MCF 10A (cell line): ENCODE measurements around the gene EID2B. TPM values are rescaled to one million over a fixed set of nuclear protein-coding genes. Genes with fewer than 3 reads are reported as not detected.

Experiments used
- BruUV-seq: library from RNA; stranded (reverse); fragments of 400-500 nt; replicated peaks from 2 replicates; lab custom pipeline; 2021; lab: Mats Ljungman, UMichigan
- CTCF ChIA-PET: fragments of 300-600 bp; sonication (Branson Sonifier 250); formaldehyde crosslinking; extraction: SDS; loops from one replicate; lab custom pipeline; 2021; ENCODE audit warnings: antibody characterized with exemption, inconsistent platforms; lab: Yijun Ruan, JAX
- POLR2A ChIA-PET: fragments of 300-600, 350-650 bp; sonication (Branson Sonifier 250); formaldehyde crosslinking; extraction: SDS; loops from one replicate; lab custom pipeline; 2020; ENCODE audit warnings: antibody characterized with exemption, inconsistent platforms; lab: Yijun Ruan, JAX
- DNase-seq: peaks from one replicate; pipeline ENCODE4 v3.0.0-alpha.2; 2018; ENCODE audit not compliant: unreplicated experiment
- H3K27ac Mint-ChIP-seq: one replicate; pipeline ENCODE4 v1.8.0; 2022; ENCODE audit warnings: mild to moderate bottlenecking, low read depth, mixed read lengths; ENCODE audit not compliant: unreplicated experiment
- H3K27me3 Mint-ChIP-seq: one replicate; pipeline ENCODE4 v1.8.0; 2022; ENCODE audit warnings: mixed read lengths; ENCODE audit not compliant: insufficient read depth, unreplicated experiment
- H3K36me3 Mint-ChIP-seq: one replicate; pipeline ENCODE4 v1.8.0; 2022; ENCODE audit warnings: mild to moderate bottlenecking, moderate library complexity, mixed read lengths; ENCODE audit not compliant: insufficient read depth, unreplicated experiment
- H3K4me1 Mint-ChIP-seq: one replicate; pipeline ENCODE4 v1.8.0; 2022; ENCODE audit warnings: mixed read lengths; ENCODE audit not compliant: insufficient read depth, unreplicated experiment
- H3K4me3 Mint-ChIP-seq: one replicate; pipeline ENCODE4 v1.8.0; 2022; ENCODE audit warnings: mild to moderate bottlenecking, moderate library complexity, mixed read lengths; ENCODE audit not compliant: unreplicated experiment
- H3K9me3 Mint-ChIP-seq: one replicate; pipeline ENCODE4 v1.8.0; 2022; ENCODE audit warnings: mixed read lengths; ENCODE audit not compliant: unreplicated experiment
- CTCF ChIP-seq: fragments of 200-600 bp; IDR thresholded peaks from one replicate; pipeline ENCODE4 v1.8.0; 2022; ENCODE audit warnings: antibody characterized with exemption, mild to moderate bottlenecking; ENCODE audit not compliant: unreplicated experiment
- intact Hi-C: fragments of 100-400 bp; cut with micrococcal nuclease; formaldehyde crosslinking; loops from 2 replicates; pipeline ENCODE4 v1.14.1; 2022
- total RNA-seq: library from RNA; stranded (reverse); gene quantifications from 2 replicates; pipeline ENCODE4 v1.2.3, GENCODE V29; 2022

Gene EID2B
- total RNA-seq, 1 experiment from 2014 or later, result 2.0 TPM

DNA sequence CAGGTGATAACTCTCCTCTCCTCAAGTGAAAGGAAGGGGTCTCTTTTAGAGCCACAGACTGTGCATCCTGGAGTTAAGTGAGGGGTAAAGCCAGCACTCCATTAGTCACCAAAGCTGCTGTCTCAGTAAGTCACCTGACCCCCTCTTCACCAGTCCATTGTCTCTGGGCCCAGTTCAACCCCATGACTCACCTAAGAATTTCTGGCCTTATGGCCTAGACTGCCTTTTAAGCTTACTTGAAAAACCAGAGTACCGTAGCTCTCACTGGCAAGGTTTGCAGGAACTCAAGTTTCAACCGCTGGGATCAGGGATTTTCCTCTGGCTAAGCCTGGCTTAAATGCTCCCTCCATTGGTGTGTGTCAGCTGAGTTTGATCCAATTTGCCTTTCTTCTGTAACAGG, 30.8 kb upstream of the EID2B start:
- peaks cover 2% of the 10 kb centered on the region for H3K4me1 Mint-ChIP-seq
- H3K36me3 Mint-ChIP-seq, result no peaks in the 10 kb centered on the region
- intact Hi-C loops, result no loop called here
- POLR2A ChIA-PET, result interaction anchor here (0.6 kb wide), 1 partner anchor 133 kb away, joined by 3 read pairs; no protein-coding TSS in a partner anchor
- no peak overlapping the region for H3K4me3 Mint-ChIP-seq
- H3K27me3 Mint-ChIP-seq, result peaks cover 38% of the 10 kb centered on the region
- no peaks in the 10 kb centered on the region for H3K9me3 Mint-ChIP-seq
- DNase-seq, result peak; percentile 61
- TF ChIP-seq CTCF, result no peak
- no peak overlapping the region for H3K27ac Mint-ChIP-seq
- no TSS peak for BruUV-seq
- CTCF ChIA-PET, result interaction anchor here (0.6 to 0.8 kb wide), 3 partner anchors 12 to 61 kb away, joined by 3 to 5 read pairs (median 3); no protein-coding TSS in a partner anchor

GRCh38 chr19:39558624-39559117, 26.0 kb upstream of the EID2B start:
- ChIA-PET CTCF (no interaction called here), POLR2A (no interaction called here)
- intact Hi-C loops, result no loop called here
- TF ChIP-seq CTCF, result no peak
- H3K27me3 Mint-ChIP-seq, result peaks cover 46% of the 10 kb centered on the region
- H3K4me3 Mint-ChIP-seq, result no peak overlapping the region
- H3K27ac Mint-ChIP-seq, result no peak overlapping the region
- BruUV-seq, result no TSS peak
- H3K4me1 Mint-ChIP-seq, result peaks cover 6% of the 10 kb centered on the region
- no peak for DNase-seq
- no peaks in the 10 kb centered on the region for H3K9me3 Mint-ChIP-seq
- H3K36me3 Mint-ChIP-seq, result no peaks in the 10 kb centered on the region

- peaks cover 53% of the 10 kb centered on the region for H3K27me3 Mint-ChIP-seq
- BruUV-seq, result no TSS peak
- no peak overlapping the region for H3K4me3 Mint-ChIP-seq
- no peaks in the 10 kb centered on the region for H3K36me3 Mint-ChIP-seq
- ChIA-PET POLR2A (no interaction called here), CTCF (no interaction called here)
- no peaks in the 10 kb centered on the region for H3K9me3 Mint-ChIP-seq
- DNase-seq, result peak; percentile 20
- TF ChIP-seq CTCF, result no peak
- H3K4me1 Mint-ChIP-seq, result peaks cover 6% of the 10 kb centered on the region
- H3K27ac Mint-ChIP-seq, result no peak overlapping the region
- intact Hi-C loops, result no loop called here
Measured at GRCh38 chr19:39557811-39558623, 25.4 kb upstream of the EID2B start.

DNA sequence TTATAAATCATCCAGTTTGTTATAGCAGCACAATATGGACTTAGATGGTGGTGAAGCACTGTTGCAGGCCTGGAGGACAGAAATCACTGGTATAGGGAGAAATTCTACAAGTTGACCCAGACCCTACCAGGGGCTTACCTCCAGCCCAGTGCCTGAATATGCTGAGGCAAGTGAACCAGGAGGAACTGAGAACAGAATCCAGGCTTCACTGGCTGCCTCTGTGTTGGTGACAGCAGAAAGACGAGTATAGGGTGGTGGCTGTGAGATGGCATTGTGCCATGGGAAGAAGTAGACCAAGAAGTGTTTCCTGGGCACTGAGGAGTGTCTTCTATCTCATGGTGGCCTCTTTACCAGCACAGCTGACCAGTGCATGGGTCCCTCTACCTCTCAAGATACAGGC, 23.2 kb upstream of the EID2B start:
- TF ChIP-seq CTCF, result no peak
- no peaks in the 10 kb centered on the region for H3K9me3 Mint-ChIP-seq
- BruUV-seq, result no TSS peak
- H3K27ac Mint-ChIP-seq, result no peak overlapping the region
- ChIA-PET CTCF (interaction anchor here (0.6 to 5.8 kb wide), 4 partner anchors 9 to 1299 kb away, joined by 3 to 77 read pairs (median 3); no protein-coding TSS in a partner anchor), POLR2A (no interaction called here)
- H3K4me3 Mint-ChIP-seq, result no peak overlapping the region
- DNase-seq, result no peak
- peaks cover 42% of the 10 kb centered on the region for H3K27me3 Mint-ChIP-seq
- H3K36me3 Mint-ChIP-seq, result no peaks in the 10 kb centered on the region
- peaks cover 6% of the 10 kb centered on the region for H3K4me1 Mint-ChIP-seq
- intact Hi-C loops, result no loop called here
